Progenitor cell of endocrine pancreas (in vitro differentiated cells): ENCODE data around the gene GSK3B. TPM values are rescaled to one million over a fixed set of nuclear protein-coding genes. Genes with fewer than 3 reads are reported as not detected.

ENCODE experiments used
- DNase-seq: peaks from one replicate; pipeline ENCODE4 v3.0.0; 2021; ENCODE audit warnings: low spot score; ENCODE audit not compliant: unreplicated experiment
- H3K27ac Mint-ChIP-seq: 2 replicates; pipeline ENCODE4 v1.8.0; 2021; ENCODE audit warnings: mild to moderate bottlenecking, moderate library complexity, mixed read lengths
- H3K27me3 Mint-ChIP-seq: 2 replicates; pipeline ENCODE4 v1.8.0; 2021; ENCODE audit warnings: mixed read lengths
- H3K36me3 Mint-ChIP-seq: 2 replicates; pipeline ENCODE4 v1.8.0; 2022; ENCODE audit warnings: mixed read lengths; ENCODE audit not compliant: insufficient read depth
- H3K4me1 Mint-ChIP-seq: 2 replicates; pipeline ENCODE4 v1.8.0; 2021; ENCODE audit warnings: low read depth, mixed read lengths
- H3K4me3 Mint-ChIP-seq: 2 replicates; pipeline ENCODE4 v1.8.0; 2021; ENCODE audit warnings: low read depth, mild to moderate bottlenecking, moderate library complexity, mixed read lengths
- H3K9me3 Mint-ChIP-seq: 2 replicates; pipeline ENCODE4 v1.8.0; 2021; ENCODE audit warnings: low read depth, mixed read lengths
- total RNA-seq: library from RNA; stranded (reverse); gene quantifications from 2 replicates; pipeline ENCODE4 v1.2.1, GENCODE V29; 2021
- TF ChIP-seq, protein P1 (sequence below): fragments of 200-600 bp; sonication (generic); IDR thresholded peaks from one replicate; pipeline ENCODE4 v1.5.0; 2021; ENCODE audit warnings: antibody characterized with exemption, mild to moderate bottlenecking; ENCODE audit not compliant: unreplicated experiment

The GSK3B gene
- total RNA-seq, 1 donor from 2014 or later, result 80.0 TPM

DNA sequence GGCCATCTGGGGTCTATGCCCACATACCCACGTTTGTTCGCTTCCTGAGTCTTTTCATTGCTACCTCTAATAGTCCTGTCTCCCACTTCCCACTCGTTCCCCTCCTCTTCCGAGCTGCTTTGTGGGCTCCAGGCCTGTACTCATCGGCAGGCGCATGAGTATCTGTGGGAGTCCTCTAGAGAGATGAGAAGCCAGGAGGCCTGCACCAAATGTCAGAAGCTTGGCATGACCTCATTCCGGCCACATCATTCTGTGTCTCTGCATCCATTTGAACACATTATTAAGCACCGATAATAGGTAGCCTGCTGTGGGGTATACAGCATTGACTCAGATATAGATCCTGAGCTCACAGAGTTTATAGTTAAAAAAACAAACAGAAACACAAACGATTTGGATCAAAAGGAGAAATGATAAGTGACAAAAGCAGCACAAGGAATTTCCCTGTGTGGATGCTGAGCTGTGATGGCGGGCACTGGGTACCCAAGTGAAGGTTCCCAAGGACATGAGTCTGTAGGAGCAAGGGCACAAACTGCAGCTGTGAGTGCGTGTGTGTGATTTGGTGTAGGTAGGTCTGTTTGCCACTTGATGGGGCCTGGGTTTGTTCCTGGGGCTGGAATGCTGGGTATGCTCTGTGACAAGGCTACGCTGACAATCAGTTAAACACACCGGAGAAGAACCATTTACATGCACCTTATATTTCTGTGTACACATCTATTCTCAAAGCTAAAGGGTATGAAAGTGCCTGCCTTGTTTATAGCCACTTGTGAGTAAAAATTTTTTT, 276.5 kb downstream of the GSK3B start:
- TF ChIP-seq, protein P1, sequence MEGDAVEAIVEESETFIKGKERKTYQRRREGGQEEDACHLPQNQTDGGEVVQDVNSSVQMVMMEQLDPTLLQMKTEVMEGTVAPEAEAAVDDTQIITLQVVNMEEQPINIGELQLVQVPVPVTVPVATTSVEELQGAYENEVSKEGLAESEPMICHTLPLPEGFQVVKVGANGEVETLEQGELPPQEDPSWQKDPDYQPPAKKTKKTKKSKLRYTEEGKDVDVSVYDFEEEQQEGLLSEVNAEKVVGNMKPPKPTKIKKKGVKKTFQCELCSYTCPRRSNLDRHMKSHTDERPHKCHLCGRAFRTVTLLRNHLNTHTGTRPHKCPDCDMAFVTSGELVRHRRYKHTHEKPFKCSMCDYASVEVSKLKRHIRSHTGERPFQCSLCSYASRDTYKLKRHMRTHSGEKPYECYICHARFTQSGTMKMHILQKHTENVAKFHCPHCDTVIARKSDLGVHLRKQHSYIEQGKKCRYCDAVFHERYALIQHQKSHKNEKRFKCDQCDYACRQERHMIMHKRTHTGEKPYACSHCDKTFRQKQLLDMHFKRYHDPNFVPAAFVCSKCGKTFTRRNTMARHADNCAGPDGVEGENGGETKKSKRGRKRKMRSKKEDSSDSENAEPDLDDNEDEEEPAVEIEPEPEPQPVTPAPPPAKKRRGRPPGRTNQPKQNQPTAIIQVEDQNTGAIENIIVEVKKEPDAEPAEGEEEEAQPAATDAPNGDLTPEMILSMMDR, result no peak
- no peaks in the 10 kb centered on the region for H3K9me3 Mint-ChIP-seq
- H3K27me3 Mint-ChIP-seq, result no peaks in the 10 kb centered on the region
- H3K4me3 Mint-ChIP-seq, result no peak overlapping the region
- H3K36me3 Mint-ChIP-seq, result no peaks in the 10 kb centered on the region
- DNase-seq, result no peak
- H3K4me1 Mint-ChIP-seq, result peaks cover 3% of the 10 kb centered on the region
- H3K27ac Mint-ChIP-seq, result no peak overlapping the region

- Mint-ChIP-seq H3K36me3 (no peaks in the 10 kb centered on the region), H3K27ac (no peak overlapping the region), H3K9me3 (no peaks in the 10 kb centered on the region), H3K4me1 (peaks cover 3% of the 10 kb centered on the region), H3K4me3 (no peak overlapping the region), H3K27me3 (no peaks in the 10 kb centered on the region)
- TF ChIP-seq, protein P1, result no peak
- no peak for DNase-seq
Measured at GRCh38 chr3:119817071-119817470, 277.2 kb downstream of the GSK3B start.

GRCh38 chr3:119815716-119816115, 278.5 kb downstream of the GSK3B start:
- TF ChIP-seq, protein P1, result no peak
- Mint-ChIP-seq H3K27ac (no peak overlapping the region), H3K27me3 (no peaks in the 10 kb centered on the region), H3K4me3 (no peak overlapping the region), H3K9me3 (no peaks in the 10 kb centered on the region), H3K4me1 (peaks cover 3% of the 10 kb centered on the region), H3K36me3 (no peaks in the 10 kb centered on the region)
- no peak for DNase-seq

DNA sequence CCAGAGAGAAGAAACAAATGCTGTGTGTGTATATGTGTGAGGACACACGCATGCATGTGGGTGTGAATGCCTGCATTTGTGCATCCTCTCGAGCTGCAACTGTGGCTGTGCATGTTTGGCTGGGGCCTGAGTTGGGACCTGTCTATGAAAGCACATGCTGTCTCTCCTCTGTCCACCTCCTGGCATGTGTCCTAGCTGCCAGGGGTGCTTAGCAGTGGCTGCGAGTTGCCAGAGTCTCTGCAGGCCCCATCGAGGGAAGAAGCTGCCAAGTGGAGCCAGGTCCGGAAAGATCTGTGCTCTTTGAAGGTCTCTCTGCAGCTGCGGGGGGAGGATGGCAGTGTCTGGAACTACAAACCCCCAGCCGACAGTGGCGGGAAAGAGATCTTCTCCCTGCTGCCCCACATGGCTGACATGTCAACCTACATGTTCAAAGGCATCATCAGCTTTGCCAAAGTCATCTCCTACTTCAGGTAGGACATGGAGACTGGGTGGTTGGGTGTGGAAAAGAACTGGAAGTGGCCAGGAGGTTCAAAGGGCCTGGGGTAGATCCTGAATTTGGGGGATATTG, 281.7 kb downstream of the GSK3B start:
- Mint-ChIP-seq H3K27ac (no peak overlapping the region), H3K9me3 (no peaks in the 10 kb centered on the region), H3K4me3 (no peak overlapping the region), H3K4me1 (peaks cover under 1% of the 10 kb centered on the region), H3K27me3 (no peaks in the 10 kb centered on the region), H3K36me3 (no peaks in the 10 kb centered on the region)
- TF ChIP-seq, protein P1, result no peak
- no peak for DNase-seq

GRCh38 chr3:119810018-119810435, 284.2 kb downstream of the GSK3B start:
- H3K27ac Mint-ChIP-seq, result no peak overlapping the region
- H3K4me1 Mint-ChIP-seq, result no peaks in the 10 kb centered on the region
- no peaks in the 10 kb centered on the region for H3K27me3 Mint-ChIP-seq
- TF ChIP-seq, protein P1, result no peak
- no peaks in the 10 kb centered on the region for H3K9me3 Mint-ChIP-seq
- DNase-seq, result no peak
- no peak overlapping the region for H3K4me3 Mint-ChIP-seq
- H3K36me3 Mint-ChIP-seq, result no peaks in the 10 kb centered on the region
